ENCODE results near the gene P2RY6. TPM values are rescaled to one million over a fixed set of nuclear protein-coding genes. Genes with fewer than 3 reads are reported as not detected.

P2RY6 gene
- total RNA-seq, 4 donors from 2014 or later, result 0.63 to 3.3 (median 0.90) TPM; not detected in 1

DNA sequence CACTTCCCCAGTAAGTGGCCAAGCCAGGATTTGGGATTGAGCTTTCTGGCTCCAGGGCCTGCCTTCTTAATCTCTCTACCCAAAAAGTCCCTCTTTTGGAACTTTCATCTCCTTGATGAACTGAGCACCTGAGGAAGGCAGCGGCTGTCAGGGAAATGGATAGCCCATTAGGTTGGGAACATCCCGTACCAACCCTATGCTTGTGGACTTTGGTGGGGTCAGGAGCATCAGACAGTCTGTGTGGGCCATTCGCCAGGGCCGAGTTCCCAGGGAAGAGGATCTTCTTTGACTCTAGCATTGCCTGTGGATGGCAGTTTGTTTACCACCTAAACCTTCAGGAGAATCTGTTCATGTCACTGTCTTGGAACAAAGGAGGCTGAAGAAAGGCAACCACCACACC, 66.1 kb downstream of the P2RY6 start:
- TF ChIP-seq POLR2A (IDR thresholded peaks at IDR 0.05) (no peak), EP300 (IDR thresholded peaks at IDR 0.05) (peak in 1 of 2 donors; percentile 49)
- TF ChIP-seq, protein P1, sequence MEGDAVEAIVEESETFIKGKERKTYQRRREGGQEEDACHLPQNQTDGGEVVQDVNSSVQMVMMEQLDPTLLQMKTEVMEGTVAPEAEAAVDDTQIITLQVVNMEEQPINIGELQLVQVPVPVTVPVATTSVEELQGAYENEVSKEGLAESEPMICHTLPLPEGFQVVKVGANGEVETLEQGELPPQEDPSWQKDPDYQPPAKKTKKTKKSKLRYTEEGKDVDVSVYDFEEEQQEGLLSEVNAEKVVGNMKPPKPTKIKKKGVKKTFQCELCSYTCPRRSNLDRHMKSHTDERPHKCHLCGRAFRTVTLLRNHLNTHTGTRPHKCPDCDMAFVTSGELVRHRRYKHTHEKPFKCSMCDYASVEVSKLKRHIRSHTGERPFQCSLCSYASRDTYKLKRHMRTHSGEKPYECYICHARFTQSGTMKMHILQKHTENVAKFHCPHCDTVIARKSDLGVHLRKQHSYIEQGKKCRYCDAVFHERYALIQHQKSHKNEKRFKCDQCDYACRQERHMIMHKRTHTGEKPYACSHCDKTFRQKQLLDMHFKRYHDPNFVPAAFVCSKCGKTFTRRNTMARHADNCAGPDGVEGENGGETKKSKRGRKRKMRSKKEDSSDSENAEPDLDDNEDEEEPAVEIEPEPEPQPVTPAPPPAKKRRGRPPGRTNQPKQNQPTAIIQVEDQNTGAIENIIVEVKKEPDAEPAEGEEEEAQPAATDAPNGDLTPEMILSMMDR (IDR thresholded peaks at IDR 0.05), result no peak
- Histone ChIP-seq H3K36me3 (no peaks in the 10 kb centered on the region), H3K4me1 (peaks cover 0 to 85% (median 41%) of the 10 kb centered on the region in 4 donors), H3K9me3 (no peaks in the 10 kb centered on the region), H3K27ac (peak overlapping the region; percentile 9 to 63 (median 34)), H3K4me3 (no peak overlapping the region), H3K27me3 (no peaks in the 10 kb centered on the region)
- no peak for DNase-seq (ENCODE audit: low spot score in 2 of 2)
- 50 to 61% methylated on average over 4 of the region's 4 CpGs for WGBS, 2 donors

DNA sequence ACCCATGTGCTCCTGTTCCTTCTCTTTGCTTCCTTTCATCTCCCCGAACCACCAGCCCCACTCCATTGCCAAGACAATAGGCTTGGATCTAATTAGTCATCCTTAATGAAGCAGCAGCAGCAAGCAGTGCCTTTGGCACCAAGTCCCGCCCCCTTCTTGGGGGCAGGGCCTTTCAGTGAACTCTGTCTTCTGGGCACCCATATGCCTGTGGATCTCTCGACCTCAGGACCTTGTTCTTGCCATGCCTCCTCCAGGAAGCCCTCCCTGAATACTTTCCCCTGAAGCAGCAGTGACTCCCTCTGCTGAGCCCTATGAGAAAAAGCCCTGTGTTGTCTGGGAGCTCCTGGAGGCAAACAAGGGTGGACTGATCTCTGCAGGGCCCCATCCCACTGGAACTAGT, 68.0 kb downstream of the P2RY6 start:
- WGBS, 2 donors, result 43 to 51% methylated on average over 3 of the region's 3 CpGs
- H3K27me3 ChIP-seq, result no peaks in the 10 kb centered on the region
- no peak for TF ChIP-seq EP300 (IDR thresholded peaks at IDR 0.05)
- TF ChIP-seq POLR2A (IDR thresholded peaks at IDR 0.05), result no peak
- TF ChIP-seq, protein P1 (IDR thresholded peaks at IDR 0.05), result no peak
- no peaks in the 10 kb centered on the region for H3K9me3 ChIP-seq
- DNase-seq (ENCODE audit: low spot score in 2 of 2), result no peak
- H3K4me3 ChIP-seq, result no peak overlapping the region
- peaks cover 0 to 85% (median 35%) of the 10 kb centered on the region in 4 donors for H3K4me1 ChIP-seq
- H3K36me3 ChIP-seq, result no peaks in the 10 kb centered on the region
- H3K27ac ChIP-seq, result peak overlapping the region in 2 of 4 donors; percentile 55 to 63

DNA sequence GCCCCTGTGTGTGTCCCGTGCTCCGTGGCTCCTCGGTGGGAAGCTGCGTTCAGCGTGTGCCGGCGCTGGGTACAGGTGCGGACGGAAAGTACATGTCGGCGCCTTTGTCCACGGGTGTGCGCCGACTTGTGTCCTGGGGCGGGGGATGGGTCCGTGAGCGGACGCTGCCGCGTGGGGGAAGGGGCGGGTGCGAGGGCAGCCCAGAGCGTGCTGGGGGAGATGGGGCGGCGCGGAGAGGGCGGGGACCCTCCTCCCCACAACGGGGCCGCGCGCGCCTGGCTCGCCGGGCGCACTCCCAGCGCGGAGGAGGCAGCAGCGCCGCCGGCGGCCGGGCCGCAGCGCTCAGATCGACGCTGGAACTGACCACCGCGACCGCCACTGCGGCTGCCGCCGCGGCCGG, 70.5 kb downstream of the P2RY6 start:
- no peak for DNase-seq (ENCODE audit: low spot score in 2 of 2)
- Histone ChIP-seq H3K9me3 (no peaks in the 10 kb centered on the region), H3K27ac (peak overlapping the region in 1 of 4 donors; percentile 77), H3K36me3 (peaks cover 0 to 10% (median 0%) of the 10 kb centered on the region in 3 donors), H3K4me1 (peaks cover 0 to 87% (median 30%) of the 10 kb centered on the region in 4 donors), H3K4me3 (peak overlapping the region in 3 of 4 donors; percentile 18 to 46 (median 21)), H3K27me3 (no peaks in the 10 kb centered on the region)
- WGBS, 2 donors, result 21 to 25% methylated on average over 25 to 31 of the region's 54 CpGs
- TF ChIP-seq, protein P1 (IDR thresholded peaks at IDR 0.05), result peak in 1 of 5 experiments; percentile 10
- TF ChIP-seq POLR2A (IDR thresholded peaks at IDR 0.05), result no peak
- no peak for TF ChIP-seq EP300 (IDR thresholded peaks at IDR 0.05)

DNA sequence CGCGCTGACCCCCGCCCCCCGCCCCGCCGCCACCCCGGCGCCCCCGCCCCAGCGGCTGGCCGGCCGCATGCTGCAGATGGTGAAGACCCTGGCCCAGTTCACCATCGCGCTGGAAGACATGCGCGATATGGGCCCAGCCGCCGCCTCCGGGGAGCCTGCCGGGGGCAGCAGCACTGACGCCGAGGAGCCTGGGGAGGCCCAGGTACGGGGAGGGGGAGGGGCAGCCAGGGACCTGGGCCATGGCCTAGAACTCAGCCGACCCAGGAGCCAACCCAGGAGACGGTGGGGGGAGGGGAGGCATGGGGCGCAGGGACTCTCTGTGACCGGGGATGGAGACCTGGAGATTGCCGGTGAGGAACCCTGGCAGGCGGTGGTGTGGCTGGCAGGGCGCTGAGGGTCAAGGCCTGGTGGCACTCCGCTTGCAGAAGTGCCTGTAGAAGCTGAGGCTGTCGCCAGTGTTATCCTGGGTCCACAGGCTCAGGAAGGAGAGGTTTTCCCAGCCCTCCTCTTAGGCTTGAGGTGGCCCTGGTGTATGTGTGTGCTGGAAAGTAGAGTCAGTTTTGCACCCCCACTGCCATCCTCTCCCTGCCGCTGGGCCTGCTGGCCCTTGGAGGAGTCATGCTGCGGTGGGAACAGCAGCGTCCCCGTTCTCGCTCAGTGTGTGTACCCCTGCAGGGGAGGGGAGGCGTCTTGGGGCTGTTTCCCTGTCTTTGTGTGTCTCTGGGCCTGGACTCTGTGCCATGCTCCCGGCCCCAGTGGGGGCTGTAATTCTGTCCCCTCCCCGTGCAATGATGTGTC, 71.1 kb downstream of the P2RY6 start:
- 40 to 49% methylated on average over 17 to 23 of the region's 40 CpGs for WGBS, 2 donors
- Histone ChIP-seq H3K4me3 (peak overlapping the region in 2 of 4 donors; percentile 7 to 46), H3K27ac (peak overlapping the region in 3 of 4 donors; percentile 26 to 77 (median 68)), H3K27me3 (no peaks in the 10 kb centered on the region), H3K9me3 (no peaks in the 10 kb centered on the region), H3K4me1 (peaks cover 0 to 81% (median 27%) of the 10 kb centered on the region in 4 donors), H3K36me3 (peaks cover 0 to 16% (median 0%) of the 10 kb centered on the region in 3 donors)
- no peak for TF ChIP-seq POLR2A (IDR thresholded peaks at IDR 0.05)
- TF ChIP-seq, protein P1 (IDR thresholded peaks at IDR 0.05), result no peak
- DNase-seq (ENCODE audit: low spot score in 2 of 2), result no peak

DNA sequence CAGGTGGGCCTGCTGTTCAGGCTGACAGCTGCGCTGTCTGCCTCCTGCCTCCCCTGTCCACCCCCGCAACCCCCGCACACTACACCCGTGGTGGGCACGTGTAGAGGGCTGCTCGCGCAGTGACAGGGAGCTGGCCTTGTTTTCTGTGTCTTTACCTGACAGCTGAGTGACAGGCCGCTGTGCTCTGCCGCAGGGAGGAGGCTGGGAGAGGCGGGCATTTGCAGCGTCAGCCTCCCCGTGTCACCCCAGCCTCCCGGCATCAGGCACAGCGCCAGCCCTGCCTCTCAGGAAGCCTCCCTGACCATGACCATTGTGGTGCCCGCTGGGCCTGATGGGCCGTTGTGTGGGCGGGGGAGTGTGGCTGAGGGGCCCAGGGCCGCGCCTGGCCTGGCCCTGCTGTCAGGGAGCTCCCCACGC, 72.1 kb downstream of the P2RY6 start:
- peaks cover 0 to 25% (median 0%) of the 10 kb centered on the region in 3 donors for H3K36me3 ChIP-seq
- H3K27me3 ChIP-seq, result no peaks in the 10 kb centered on the region
- DNase-seq (ENCODE audit: low spot score in 2 of 2), result no peak
- WGBS, 2 donors, result 36 to 40% methylated on average over 20 of the region's 20 CpGs
- no peak overlapping the region for H3K4me3 ChIP-seq
- peak overlapping the region; percentile 10 to 77 (median 47) for H3K27ac ChIP-seq
- H3K9me3 ChIP-seq, result no peaks in the 10 kb centered on the region
- TF ChIP-seq, protein P1 (IDR thresholded peaks at IDR 0.05), result no peak
- peak in 1 of 2 donors; percentile 54 for TF ChIP-seq EP300 (IDR thresholded peaks at IDR 0.05)
- H3K4me1 ChIP-seq, result peaks cover 0 to 72% (median 24%) of the 10 kb centered on the region in 4 donors
